HG02870 (cell line): ENCODE data around the gene AKR7A3.
A peak's percentile ranks its signal among the peaks of the same experiment; 100 is the strongest.
"Not testable (repeated sequence)": the region's sequence is repeated elsewhere in the genome, so short reads cannot be mapped to it uniquely, and the experiment has no call there.

Experiments
- ATAC-seq: cut with Tn5 transposase; IDR thresholded peaks from one replicate; pipeline ENCODE4 v1.9.1; 2021; ENCODE audit warnings: mild to moderate bottlenecking, moderate library complexity; ENCODE audit not compliant: unreplicated experiment

AKR7A3 gene

DNA sequence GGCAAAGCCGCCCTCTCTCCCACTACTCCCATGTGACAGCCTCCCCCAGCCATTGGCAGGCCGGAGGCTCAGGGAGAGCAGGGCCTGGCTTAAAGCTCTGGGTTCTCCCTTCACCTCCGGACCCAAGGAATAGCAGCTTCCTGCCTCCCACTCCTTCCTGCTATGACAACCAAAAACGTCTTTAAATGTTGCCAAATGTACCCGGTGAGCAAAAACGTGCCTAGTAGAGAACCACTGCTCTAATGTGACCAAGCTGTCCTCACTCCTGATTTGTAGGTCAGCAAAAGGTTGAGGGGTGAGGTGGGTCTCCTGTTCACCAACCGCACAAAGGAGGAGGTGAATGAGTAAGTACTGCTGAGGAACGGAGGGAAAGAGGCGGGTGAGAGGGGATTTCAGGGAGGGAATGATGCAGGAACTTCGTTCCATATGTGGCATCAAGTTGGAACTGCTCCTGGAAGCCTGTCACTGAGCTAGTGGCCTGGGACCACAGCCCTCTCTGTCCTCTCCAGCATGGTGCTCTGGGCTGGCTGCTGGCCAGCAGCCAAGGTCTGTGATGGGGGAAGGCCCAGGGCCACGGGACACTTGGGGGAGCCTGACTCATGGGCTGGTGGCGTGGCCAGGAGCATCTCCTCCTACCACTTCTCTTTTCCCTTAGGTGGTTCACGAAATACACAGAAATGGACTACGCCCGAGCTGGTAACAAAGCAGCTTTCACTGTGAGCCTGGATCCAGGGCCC is 31.2 kb downstream of the AKR7A3 start:
- no peak for ATAC-seq

DNA sequence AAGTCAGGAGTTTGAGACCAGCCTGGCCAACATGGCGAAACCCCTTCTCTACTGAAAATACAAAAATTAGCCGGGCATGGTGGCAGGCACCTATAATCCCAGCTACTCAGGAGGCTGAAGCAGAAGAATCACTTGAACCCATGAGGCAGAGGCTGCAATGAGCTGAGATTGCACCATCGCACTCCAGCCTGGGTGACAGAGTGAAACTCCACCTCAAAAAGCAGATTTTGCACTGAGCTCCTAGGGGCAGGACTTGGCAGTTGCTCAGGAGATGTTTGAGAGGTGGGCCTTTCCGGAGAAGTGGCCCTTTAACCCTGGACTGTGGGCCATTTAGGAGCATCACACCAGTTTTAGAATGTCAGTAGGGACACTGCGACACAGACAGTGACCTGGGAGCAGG is 32.3 kb downstream of the AKR7A3 start:
- ATAC-seq, result not testable (repeated sequence)

DNA sequence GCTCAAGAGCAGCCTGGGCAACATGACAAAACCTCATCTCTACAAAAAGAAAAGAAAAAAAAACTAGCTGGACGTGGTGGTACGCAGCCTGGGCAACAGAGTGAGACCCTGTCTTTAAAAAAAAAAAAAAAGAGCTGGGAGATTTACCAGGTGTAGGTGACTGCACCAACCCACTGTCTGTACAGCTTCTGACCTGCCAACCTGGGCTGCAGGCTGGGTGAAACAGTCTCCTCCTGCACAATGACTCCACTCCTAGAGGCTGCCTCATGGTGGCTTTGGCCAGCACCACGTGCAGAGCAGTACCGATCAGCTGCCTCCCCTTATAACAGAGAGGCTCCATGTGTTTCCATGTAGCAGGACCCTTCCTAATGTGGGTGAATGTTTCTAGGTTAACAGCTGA is 33.3 kb downstream of the AKR7A3 start:
- no peak for ATAC-seq

DNA sequence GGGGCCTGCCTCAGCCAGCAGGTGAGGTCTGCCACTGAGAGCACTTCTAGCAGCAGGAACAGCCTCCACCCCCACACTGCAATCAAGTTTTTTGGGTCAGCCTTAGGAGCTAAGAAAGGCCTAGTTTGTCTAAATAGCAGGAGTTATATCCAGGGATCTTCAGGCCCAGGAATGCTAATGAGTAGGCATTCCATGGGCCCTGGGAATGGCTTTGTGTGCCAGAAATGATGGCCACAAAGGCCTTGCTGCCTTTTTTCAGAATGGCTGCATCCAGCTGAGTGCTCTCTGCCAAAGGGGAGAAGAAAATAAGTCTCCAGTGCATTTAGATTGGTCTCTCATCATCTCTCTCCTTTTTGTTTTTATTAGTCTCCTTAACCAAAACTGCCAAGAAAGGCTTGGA is 34.2 kb downstream of the AKR7A3 start:
- no peak for ATAC-seq

DNA sequence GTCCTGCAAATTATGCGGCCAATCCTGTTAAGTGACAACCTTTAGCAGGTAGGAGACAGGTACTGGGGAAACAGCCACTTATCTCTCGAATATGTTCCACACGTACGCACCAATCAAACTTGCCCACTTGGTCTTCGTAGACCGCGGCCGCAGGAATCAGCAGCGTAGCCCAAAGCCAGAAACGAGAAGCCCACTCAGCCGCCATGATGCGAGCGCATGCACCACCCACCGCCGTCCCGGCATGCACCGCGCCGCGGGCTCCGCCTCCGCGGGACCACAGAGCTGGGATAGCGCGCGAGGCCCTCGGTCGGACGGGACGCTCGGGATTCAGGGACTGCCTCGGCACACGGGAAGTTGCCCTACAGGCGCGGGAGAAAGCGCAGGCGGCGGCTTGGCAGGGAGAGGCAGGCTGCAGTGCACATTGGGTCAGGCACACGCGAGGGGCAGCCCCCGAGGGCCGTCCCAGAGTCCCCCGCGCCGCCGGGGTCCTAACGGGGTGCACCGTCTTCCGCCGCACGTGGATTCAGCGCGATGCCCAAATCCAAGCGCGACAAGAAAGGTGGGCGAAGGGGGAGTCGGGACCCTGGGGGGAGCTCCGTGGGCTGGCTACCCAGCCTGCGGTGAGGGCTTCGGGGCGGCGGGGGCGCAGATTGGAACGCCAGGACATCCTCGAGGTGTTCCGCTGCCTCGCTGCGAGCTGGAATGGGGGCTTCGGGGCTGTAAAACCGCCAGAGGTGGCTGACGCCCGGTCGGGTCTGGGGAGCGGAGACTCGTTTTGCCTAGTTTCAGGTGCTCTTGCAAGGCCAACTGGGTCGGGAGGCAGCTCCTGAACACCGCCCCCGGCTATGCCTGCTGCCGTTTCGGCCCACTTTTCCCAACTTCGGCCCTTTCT is 37.0 kb downstream of the AKR7A3 start, which contains the start of the genes EMC1 and MRTO4:
TSS of gene EMC1 (minus strand) at position 220 of the 892 bp plus-strand sequence. CDS start at position 205, 15 bp downstream.
TSS of gene MRTO4 (plus strand) at position 501 of the 892 bp plus-strand sequence. CDS start at position 532, 31 bp downstream.
- ATAC-seq, result peak; percentile 74

DNA sequence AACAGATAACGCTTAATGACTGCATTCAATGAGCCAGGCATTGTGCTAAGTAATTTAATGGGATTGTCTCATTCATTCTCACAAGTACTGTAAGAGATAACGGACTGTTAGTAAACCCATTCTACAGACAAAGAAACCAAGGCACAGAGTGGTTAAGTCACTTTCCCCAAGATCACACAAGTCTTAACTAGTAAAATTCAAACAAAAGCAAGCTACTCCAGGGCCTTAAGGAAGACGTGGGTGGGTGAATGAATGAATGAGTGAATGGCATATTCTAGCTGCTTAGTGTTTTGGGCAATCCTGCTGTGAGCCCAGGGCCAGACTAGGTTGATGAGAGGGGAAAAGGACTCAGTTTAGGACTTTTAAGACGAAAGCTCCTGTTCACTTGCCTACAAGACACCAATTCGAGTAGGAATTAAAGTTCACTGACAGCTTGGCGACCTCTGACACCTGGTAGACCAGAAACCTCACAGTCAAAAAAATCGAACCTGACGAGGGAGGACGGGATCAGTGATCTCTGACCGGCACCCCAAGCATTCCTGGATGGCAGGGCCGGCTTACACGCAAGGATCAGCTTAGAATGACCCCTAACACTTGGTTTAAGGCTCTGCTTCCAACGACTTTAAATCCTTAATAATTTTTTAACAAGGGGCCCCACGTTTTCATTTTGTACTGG is 37.8 kb downstream of the AKR7A3 start:
- no peak for ATAC-seq

DNA sequence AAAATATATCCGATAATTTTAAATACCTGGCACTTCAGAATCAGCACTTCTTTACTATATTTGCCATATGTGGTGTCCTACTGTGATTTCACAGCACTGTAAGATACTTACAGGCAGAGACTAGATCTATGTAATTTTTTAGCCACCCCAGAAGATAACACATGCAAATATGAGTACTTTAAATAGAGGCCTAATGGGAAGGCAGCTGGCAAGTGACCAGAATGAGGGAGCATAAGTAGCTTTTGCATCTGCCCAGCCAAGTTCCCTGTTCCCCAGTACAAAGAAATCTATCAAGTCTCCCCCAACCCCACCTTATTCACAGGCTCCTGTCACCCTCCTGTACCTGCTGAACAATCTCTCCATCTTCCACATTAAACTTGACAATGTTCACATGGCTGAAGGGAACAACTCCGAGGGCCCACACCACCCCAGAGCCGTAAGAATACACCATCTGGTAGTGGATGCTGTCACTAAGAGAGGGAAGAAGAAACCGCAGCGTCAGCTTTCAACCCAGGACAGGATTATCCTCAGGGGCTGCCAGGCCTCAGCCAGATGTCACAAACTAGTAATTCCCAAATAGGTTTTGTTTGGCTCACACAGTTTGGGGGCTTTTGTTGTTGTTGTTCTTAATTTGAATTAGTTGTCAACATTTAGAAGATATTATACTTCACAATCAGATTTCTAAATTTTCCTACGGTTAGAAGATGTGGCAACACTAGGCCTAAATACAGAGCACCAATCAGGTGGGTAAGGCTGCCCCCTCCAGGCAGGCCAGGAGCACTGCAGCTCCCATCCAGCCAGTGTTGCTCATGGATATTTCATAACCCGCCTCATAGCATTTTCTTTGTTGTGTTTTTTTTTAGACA is 47.7 kb downstream of the AKR7A3 start:
- no peak for ATAC-seq

DNA sequence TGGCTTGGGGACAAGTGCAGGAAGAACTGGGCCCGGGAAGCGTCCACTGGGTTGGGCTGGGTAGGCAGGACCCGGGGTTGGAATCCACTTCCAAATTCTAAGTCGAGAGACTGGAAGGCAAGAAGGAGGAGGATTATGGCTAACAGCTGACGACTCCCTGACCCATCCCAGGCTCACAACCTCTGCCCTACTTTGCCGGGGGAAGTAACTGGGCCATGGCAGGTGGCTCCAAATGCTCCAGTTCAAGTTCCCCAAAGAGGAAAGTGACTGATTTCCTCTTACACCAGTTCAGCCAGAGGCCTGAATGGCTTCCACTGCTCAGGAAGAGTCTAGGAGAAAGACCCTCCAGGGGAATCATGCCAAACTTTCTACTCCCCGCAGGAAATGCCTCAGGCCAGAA is 48.7 kb downstream of the AKR7A3 start:
- ATAC-seq, result no peak

DNA sequence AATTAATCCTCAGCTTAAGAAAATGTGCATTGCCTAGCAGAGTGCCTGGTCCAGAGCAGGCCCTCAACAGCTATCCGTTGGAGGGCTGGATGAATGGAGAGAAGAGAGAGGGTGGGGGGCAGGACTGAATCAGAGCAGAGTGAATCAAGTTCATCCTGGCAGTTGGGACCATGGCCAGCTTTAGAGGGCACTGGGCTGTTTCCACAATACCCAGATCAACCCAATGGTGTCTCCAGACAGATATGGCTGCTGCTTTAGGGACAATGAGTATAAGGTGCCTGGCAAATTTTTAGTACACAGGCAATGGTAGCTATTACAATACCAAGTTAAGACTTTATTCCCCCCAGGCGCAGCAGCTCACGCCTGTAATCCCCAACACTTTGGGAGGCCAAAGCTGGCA is 54.3 kb downstream of the AKR7A3 start:
- ATAC-seq, result no peak
